H1 (cell line): ENCODE results near the gene EGFLAM. TPM values are rescaled to one million over a fixed set of nuclear protein-coding genes. Genes with fewer than 3 reads are reported as not detected.

Experiments used
- CTCF ChIA-PET: fragments of 300-600 bp; sonication (Branson Sonifier 250); formaldehyde crosslinking; loops from one replicate; lab custom pipeline; 2021; ENCODE audit not compliant: partially characterized antibody; lab: Charles Lee
- POLR2A ChIA-PET: fragments of 300-600 bp; sonication (Branson Sonifier 250); formaldehyde crosslinking; loops from one replicate; lab custom pipeline; 2021; ENCODE audit warnings: inconsistent platforms; ENCODE audit not compliant: partially characterized antibody; lab: Charles Lee
- DNase-seq, 2 experiments: peaks; one replicate each; pipeline versions ENCODE4 v3.0.0 to v3.0.0-alpha.2; 2010 to 2022; ENCODE audit warnings: low spot score in 2 of 2, low read depth in 1 of 2, mixed read lengths in 1 of 2
- FAIRE-seq: peaks from 2 replicates; lab custom pipeline; 2011; peaks lifted over from hg19 to GRCh38; lab: Jason Lieb, UNC
- H2AFZ ChIP-seq: 2 replicates; pipeline ENCODE4 v1.8.1; 2012; ENCODE audit warnings: low read length, inconsistent platforms
- H2AK5ac ChIP-seq: 2 replicates; pipeline ENCODE4 v1.6.1; 2013; ENCODE audit warnings: low read depth, low read length
- H2BK120ac ChIP-seq: replicated peaks from 2 replicates; pipeline ENCODE3; 2013; ENCODE audit warnings: low read depth, low read length, inconsistent platforms
- H2BK12ac ChIP-seq: 2 replicates; pipeline ENCODE4 v1.6.1; 2013; ENCODE audit warnings: low read depth, low read length
- H2BK15ac ChIP-seq: 2 replicates; pipeline ENCODE4 v1.6.1; 2013; ENCODE audit warnings: low read length
- H2BK20ac ChIP-seq: 2 replicates; pipeline ENCODE4 v1.6.1; 2013; ENCODE audit warnings: low read length
- H2BK5ac ChIP-seq: 2 replicates; pipeline ENCODE4 v1.6.1; 2013; ENCODE audit warnings: low read depth, low read length
- H3K14ac ChIP-seq: 2 replicates; pipeline ENCODE4 v1.6.1; 2013; ENCODE audit warnings: inconsistent platforms; ENCODE audit not compliant: insufficient read length
- H3K18ac ChIP-seq: 2 replicates; pipeline ENCODE4 v1.6.1; 2013; ENCODE audit warnings: low read length; ENCODE audit errors: extremely low read depth
- H3K23ac ChIP-seq: 2 replicates; pipeline ENCODE4 v1.6.1; 2013; ENCODE audit warnings: inconsistent platforms; ENCODE audit not compliant: insufficient read length
- H3K23me2 ChIP-seq: 2 replicates; pipeline ENCODE4 v1.6.1; 2013; ENCODE audit warnings: low read depth, low read length
- H3K27ac ChIP-seq: 2 replicates; pipeline ENCODE4 v1.6.1; 2011; ENCODE audit warnings: low read depth, low read length, inconsistent platforms
- H3K27me3 ChIP-seq, 4 experiments: replicated peaks in 1 of 4; 1 replicate in 1 of 4; 2 replicates in 3 of 4; pipeline versions ENCODE4 v1.6.1 to v1.8.1; 2011 to 2013; ENCODE audit warnings: low read length in 3 of 4, mild to moderate bottlenecking in 3 of 4, inconsistent platforms in 2 of 4, mixed read lengths in 2 of 4, moderate library complexity in 1 of 4; ENCODE audit not compliant: control insufficient read depth in 3 of 4, insufficient read depth in 3 of 4; ENCODE audit errors: extremely low read depth in 1 of 4
- H3K36me3 ChIP-seq, 4 experiments: 2 replicates each; pipeline versions ENCODE4 v1.6.1 to v1.8.1; 2011 to 2013; ENCODE audit warnings: mild to moderate bottlenecking in 4 of 4, low read length in 3 of 4, moderate library complexity in 2 of 4, control low read depth in 1 of 4, inconsistent platforms in 1 of 4; ENCODE audit not compliant: insufficient read depth in 4 of 4, control insufficient read depth in 2 of 4
- H3K4ac ChIP-seq: replicated peaks from 2 replicates; pipeline ENCODE3; 2013; ENCODE audit warnings: low read length, low read depth, mixed read lengths, inconsistent platforms; ENCODE audit not compliant: insufficient read length
- H3K4me1 ChIP-seq, 4 experiments: replicated peaks in 1 of 4; 1 replicate in 1 of 4; 2 replicates in 3 of 4; pipeline versions ENCODE4 v1.6.1 to v1.8.1; 2011 to 2013; ENCODE audit warnings: low read length in 3 of 4, inconsistent platforms in 2 of 4, mixed read lengths in 1 of 4; ENCODE audit not compliant: insufficient read depth in 4 of 4, control insufficient read depth in 3 of 4
- H3K4me2 ChIP-seq, 2 experiments: 2 replicates each; pipeline versions ENCODE4 v1.6.1 to v1.8.1; 2011 to 2013; ENCODE audit warnings: low read depth in 2 of 2, low read length in 2 of 2, control low read depth in 1 of 2, inconsistent platforms in 1 of 2, mild to moderate bottlenecking in 1 of 2; ENCODE audit not compliant: insufficient read depth in 1 of 2
- H3K4me3 ChIP-seq, 4 experiments: fragments of 200-600, 300-600 bp in 1 of 4; sonication (generic), shearing (Covaris generic), sonication (Bioruptor Twin) in 1 of 4; 2 replicates each; pipeline versions ENCODE4 v1.5.1 to v1.8.1; 2011 to 2016; ENCODE audit warnings: low read length in 4 of 4, low read depth in 3 of 4, control low read depth in 2 of 4, inconsistent platforms in 2 of 4, mild to moderate bottlenecking in 2 of 4, mixed read lengths in 1 of 4, moderate library complexity in 1 of 4; ENCODE audit not compliant: insufficient read depth in 2 of 4; ENCODE audit errors: extremely low read depth in 1 of 4
- H3K56ac ChIP-seq: replicated peaks from 2 replicates; pipeline ENCODE3; 2013; ENCODE audit warnings: low read depth, mild to moderate bottlenecking, mixed read lengths, low read length, inconsistent platforms; ENCODE audit not compliant: insufficient read length
- H3K79me1 ChIP-seq: 2 replicates; pipeline ENCODE4 v1.6.1; 2013; ENCODE audit warnings: low read depth, low read length, control low read depth
- H3K79me2 ChIP-seq, 2 experiments: 2 replicates each; pipeline versions ENCODE4 v1.6.1 to v1.8.1; 2012 to 2013; ENCODE audit warnings: low read length in 2 of 2, mild to moderate bottlenecking in 2 of 2, inconsistent platforms in 1 of 2; ENCODE audit not compliant: insufficient read depth in 2 of 2, control insufficient read depth in 1 of 2
- H3K9ac ChIP-seq, 4 experiments: replicated peaks in 1 of 4; 1 replicate in 1 of 4; 2 replicates in 3 of 4; pipeline versions ENCODE4 v1.6.1 to v1.8.1; 2011 to 2013; ENCODE audit warnings: low read depth in 3 of 4, low read length in 3 of 4, control low read depth in 2 of 4, mild to moderate bottlenecking in 2 of 4, moderate library complexity in 2 of 4, inconsistent platforms in 1 of 4; ENCODE audit errors: extremely low read depth in 1 of 4
- H3K9me3 ChIP-seq, 2 experiments: 2 replicates each; pipeline versions ENCODE4 v1.6.1 to v1.8.1; 2012 to 2013; ENCODE audit warnings: mild to moderate bottlenecking in 2 of 2, moderate library complexity in 2 of 2, control low read depth in 1 of 2, inconsistent platforms in 1 of 2, low read depth in 1 of 2, low read length in 1 of 2, mixed read lengths in 1 of 2; ENCODE audit not compliant: insufficient read depth in 2 of 2
- H4K20me1 ChIP-seq, 2 experiments: replicated peaks in 1 of 2; 2 replicates each; pipeline versions ENCODE3 to v1.8.1; 2011 to 2013; ENCODE audit warnings: inconsistent platforms in 2 of 2, low read length in 2 of 2, mild to moderate bottlenecking in 1 of 2; ENCODE audit not compliant: insufficient read depth in 2 of 2, control insufficient read depth in 1 of 2
- H4K5ac ChIP-seq: 2 replicates; pipeline ENCODE4 v1.6.1; 2013; ENCODE audit warnings: low read length, low read depth, mixed read lengths, inconsistent platforms; ENCODE audit not compliant: insufficient read length
- H4K8ac ChIP-seq: 2 replicates; pipeline ENCODE4 v1.8.0; 2013; ENCODE audit warnings: mild to moderate bottlenecking, moderate library complexity, low read length, inconsistent platforms; ENCODE audit not compliant: insufficient read depth; ENCODE audit errors: extremely low read depth
- H4K91ac ChIP-seq: replicated peaks from 2 replicates; pipeline ENCODE3; 2013; ENCODE audit warnings: low read length, mixed read lengths, inconsistent platforms; ENCODE audit not compliant: insufficient read length
- ATF2 ChIP-seq: IDR thresholded peaks from 2 replicates; pipeline ENCODE4 v1.6.1; 2012; ENCODE audit warnings: low read length, inconsistent platforms
- CTBP2 ChIP-seq: IDR thresholded peaks from 2 replicates; pipeline ENCODE4 v1.7.0; 2011; ENCODE audit warnings: borderline replicate concordance, mild to moderate bottlenecking, moderate library complexity, mixed read lengths, low read length; ENCODE audit not compliant: insufficient read depth, insufficient read length
- KDM4A ChIP-seq: IDR thresholded peaks from one replicate; pipeline ENCODE4 v1.7.1; 2012; ENCODE audit warnings: low read depth, mild to moderate bottlenecking, moderate library complexity, low read length, inconsistent platforms; ENCODE audit not compliant: severe bottlenecking
- NANOG ChIP-seq: IDR thresholded peaks from 2 replicates; pipeline ENCODE4 v1.6.1; 2011; ENCODE audit warnings: low read length, low read depth, mild to moderate bottlenecking, inconsistent platforms; ENCODE audit not compliant: insufficient read depth, poor library complexity, severe bottlenecking
- POLR2A ChIP-seq, 2 experiments: IDR thresholded peaks; 1 replicate in 1 of 2; 2 replicates in 1 of 2; pipeline ENCODE4 v1.6.1; 2011; ENCODE audit warnings: low read depth in 2 of 2, low read length in 2 of 2, mild to moderate bottlenecking in 2 of 2; ENCODE audit errors: control extremely low read depth in 1 of 2
- RAD21 ChIP-seq, 2 experiments: IDR thresholded peaks in 1 of 2; conservative IDR thresholded peaks in 1 of 2; 2 replicates each; pipeline ENCODE4 v1.6.1; 2011; ENCODE audit warnings: low read depth in 2 of 2, low read length in 2 of 2, improper control_type of control experiment in 1 of 2, inconsistent platforms in 1 of 2, mild to moderate bottlenecking in 1 of 2, moderate library complexity in 1 of 2
- RFX5 ChIP-seq: IDR thresholded peaks from 2 replicates; pipeline ENCODE4 v1.6.1; 2011; ENCODE audit warnings: low read depth, low read length, improper control_type of control experiment, borderline replicate concordance
- YY1 ChIP-seq: IDR thresholded peaks from 2 replicates; pipeline ENCODE4 v1.6.1; 2011; ENCODE audit warnings: low read depth, mild to moderate bottlenecking, low read length
- WGBS, 2 experiments: shearing (Covaris generic) in 1 of 2; methylation state at CpG; one replicate each; pipeline versions ENCODE4 v1.1.6 to v1.1.7; 2013 to 2015; ENCODE audit warnings: low lambda C conversion rate in 2 of 2, mixed read lengths in 2 of 2, inconsistent platforms in 1 of 2, low coverage in 1 of 2, missing lambda C conversion rate in 1 of 2; ENCODE audit not compliant: insufficient replicate concordance in 2 of 2, insufficient coverage in 1 of 2, insufficient read length in 1 of 2; ENCODE audit errors: extremely low coverage in 1 of 2, missing lambda C conversion rate in 1 of 2; 5-methylcytosine and 5-hydroxymethylcytosine counted together
- polyA plus RNA-seq, 7 experiments: library from polyadenylated mRNA; depleted of rRNA in 3 of 7; stranded (reverse) in 5 of 7; unstranded in 2 of 7; fragments of >200 nt in 5 of 7; fragments of 200-250 nt in 2 of 7; gene quantifications; 1 replicate in 5 of 7; 2 replicates in 1 of 7; 4 replicates in 1 of 7; pipeline versions ENCODE4 v1.2.1 to v1.2.3, GENCODE V29; 2011 to 2013; ENCODE audit warnings: missing spikeins in 2 of 7, mixed read lengths in 2 of 7
- total RNA-seq: library from RNA; stranded (reverse); fragmentation: NEBNext Ultra II Directional; extraction: Animal tissue kit (Norgen Biotek cat#: 25700); gene quantifications from 2 replicates; pipeline ENCODE4 v1.2.1, GENCODE V29; 2021
- TF ChIP-seq, protein P1 (sequence below): IDR thresholded peaks from 2 replicates; pipeline ENCODE4 v1.6.1; 2011; ENCODE audit warnings: low read length, improper control_type of control experiment

EGFLAM gene
- total and polyA plus RNA-seq, 2 of the 8 experiments (the other 6 are each of a cell fraction or from before 2014, with no cell fraction given), result 0.20 to 0.24 TPM

DNA sequence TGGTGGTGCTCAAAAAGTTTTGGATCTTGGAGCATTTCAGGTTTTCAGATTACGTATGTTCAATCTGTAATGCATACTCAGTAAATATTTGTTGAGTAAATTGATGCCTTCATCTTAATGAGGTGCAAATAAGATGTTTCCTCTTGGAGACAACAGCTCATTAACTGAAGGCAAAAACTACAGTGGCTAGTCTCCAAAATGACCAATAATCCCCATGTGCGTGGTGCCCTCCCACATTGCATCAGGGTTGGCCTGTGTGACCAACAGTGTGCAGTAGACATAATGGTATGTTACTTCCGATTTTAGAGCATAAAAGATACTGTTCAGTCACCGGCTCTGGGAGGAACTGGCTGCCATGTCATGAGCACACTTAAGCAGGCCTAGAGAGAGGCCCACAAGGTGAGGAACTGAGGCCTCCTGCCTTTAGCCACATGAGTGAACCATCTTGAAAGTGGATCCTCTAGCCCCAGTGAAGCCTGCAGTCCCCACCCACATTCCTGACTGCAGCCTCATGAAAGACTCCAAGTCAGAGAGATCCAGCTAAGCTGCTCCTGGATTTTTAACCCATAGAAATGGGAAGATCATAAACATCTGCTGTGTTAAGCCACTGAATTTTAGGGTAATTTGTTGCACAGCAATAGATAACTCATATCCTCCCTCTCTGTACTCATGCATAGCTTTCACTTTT is 242.4 kb downstream of the EGFLAM start:
- POLR2A ChIA-PET, result no interaction called here
- H3K36me3 ChIP-seq, result peaks cover 0 to 10% (median 0%) of the 10 kb centered on the region in 4 experiments; a peak in 2 of 8 replicates
- no peak overlapping the region for H2BK20ac ChIP-seq
- H3K4ac ChIP-seq, result no peak overlapping the region
- no peak overlapping the region for H3K4me2 ChIP-seq
- no peaks in the 10 kb centered on the region for H3K27me3 ChIP-seq
- no peak overlapping the region for H3K27ac ChIP-seq
- no peak overlapping the region for H3K4me3 ChIP-seq
- 96% methylated on average over 4 of the region's 4 CpGs; no CpG with 5 or more reads in 1 of the 2 experiments for WGBS, 2 experiments
- peaks cover 2% of the 10 kb centered on the region; the same call in 1 of the 2 replicates for H3K23me2 ChIP-seq
- no peak overlapping the region; the same call in 1 of the 2 replicates for H4K8ac ChIP-seq
- FAIRE-seq (no peak), DNase-seq (no peak)
- no peak overlapping the region for H4K91ac ChIP-seq
- H3K9me3 ChIP-seq, result no peaks in the 10 kb centered on the region
- H2BK12ac ChIP-seq, result no peak overlapping the region
- no peak overlapping the region for H2BK120ac ChIP-seq
- CTCF ChIA-PET, result interaction anchor here (0.9 to 1.6 kb wide), 3 partner anchors 21 to 233 kb away, joined by 3 to 4 read pairs (median 4); no protein-coding TSS in a partner anchor
- no peak overlapping the region for H2AFZ ChIP-seq
- no peaks in the 10 kb centered on the region for H3K79me2 ChIP-seq
- H2BK5ac ChIP-seq, result no peak overlapping the region
- no peak overlapping the region for H2AK5ac ChIP-seq
- H3K56ac ChIP-seq, result no peak overlapping the region
- H4K5ac ChIP-seq, result no peak overlapping the region
- no peak overlapping the region for H3K18ac ChIP-seq
- no peaks in the 10 kb centered on the region for H3K79me1 ChIP-seq
- no peaks in the 10 kb centered on the region; a peak in 1 of 7 replicates for H3K4me1 ChIP-seq
- H2BK15ac ChIP-seq, result no peak overlapping the region
- no peak overlapping the region for H3K23ac ChIP-seq
- no peak overlapping the region for H3K9ac ChIP-seq
- H3K14ac ChIP-seq, result no peak overlapping the region
- H4K20me1 ChIP-seq, result no peaks in the 10 kb centered on the region
- TF ChIP-seq RFX5 (no peak), NANOG (no peak), CTBP2 (no peak), RAD21 (IDR thresholded peaks at IDR 0.05 in 1 of 2, conservative IDR thresholded peaks at IDR 0.05 in 1 of 2; ENCODE audit: low read depth in 2 of 2, low read length in 2 of 2) (no peak), POLR2A (IDR thresholded peaks at IDR 0.05; ENCODE audit: control extremely low read depth in 1 of 2, low read depth in 2 of 2, low read length in 2 of 2) (no peak), ATF2 (no peak), KDM4A (no peak), YY1 (no peak)
- TF ChIP-seq, protein P1, sequence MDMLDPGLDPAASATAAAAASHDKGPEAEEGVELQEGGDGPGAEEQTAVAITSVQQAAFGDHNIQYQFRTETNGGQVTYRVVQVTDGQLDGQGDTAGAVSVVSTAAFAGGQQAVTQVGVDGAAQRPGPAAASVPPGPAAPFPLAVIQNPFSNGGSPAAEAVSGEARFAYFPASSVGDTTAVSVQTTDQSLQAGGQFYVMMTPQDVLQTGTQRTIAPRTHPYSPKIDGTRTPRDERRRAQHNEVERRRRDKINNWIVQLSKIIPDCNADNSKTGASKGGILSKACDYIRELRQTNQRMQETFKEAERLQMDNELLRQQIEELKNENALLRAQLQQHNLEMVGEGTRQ, result no peak
